D341Med (cell line): ENCODE measurements around the gene MRAS.
"Not testable (repeated sequence)": the region's sequence is repeated elsewhere in the genome, so short reads cannot be mapped to it uniquely, and the experiment has no call there.

Experiments used
- DNase-seq: peaks from one replicate; pipeline ENCODE4 v3.0.0; 2012; ENCODE audit warnings: low spot score

The MRAS gene

DNA sequence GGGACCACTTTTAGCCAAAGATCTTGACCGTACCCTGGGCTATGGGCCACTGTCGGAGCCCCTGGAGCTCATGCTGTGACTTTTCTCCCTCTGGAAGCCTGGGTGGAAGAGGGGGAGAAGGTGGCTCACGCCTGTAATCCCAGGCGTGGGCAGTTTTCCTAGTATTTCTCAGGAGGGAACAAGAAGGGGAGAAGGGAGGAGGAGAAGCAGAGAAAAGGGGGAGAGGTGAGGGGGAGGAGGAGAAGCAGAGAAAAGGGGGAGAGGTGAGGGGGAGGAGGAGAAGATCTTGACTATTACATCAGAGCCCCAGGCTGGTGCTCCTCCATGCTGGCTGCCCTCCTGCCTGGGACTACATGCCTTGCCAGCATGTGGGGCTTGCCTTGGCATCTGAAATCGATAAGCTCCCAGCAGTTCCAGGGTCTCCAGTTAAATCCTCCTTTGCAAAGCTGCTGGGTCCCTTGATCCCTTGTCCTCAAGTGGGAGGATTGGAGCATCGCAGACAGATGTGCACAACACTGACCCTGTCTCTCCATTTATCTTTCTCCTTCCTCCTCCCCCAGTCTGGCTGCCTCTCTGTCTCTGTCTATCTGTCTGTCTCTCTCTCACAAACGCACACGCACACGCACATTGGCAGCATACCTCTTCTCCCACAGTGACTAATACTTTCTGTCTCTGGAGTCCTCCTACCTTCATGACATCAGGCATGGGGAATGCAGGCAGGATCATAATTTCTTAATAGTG, 41.6 kb downstream of the MRAS start:
- DNase-seq, result no peak

DNA sequence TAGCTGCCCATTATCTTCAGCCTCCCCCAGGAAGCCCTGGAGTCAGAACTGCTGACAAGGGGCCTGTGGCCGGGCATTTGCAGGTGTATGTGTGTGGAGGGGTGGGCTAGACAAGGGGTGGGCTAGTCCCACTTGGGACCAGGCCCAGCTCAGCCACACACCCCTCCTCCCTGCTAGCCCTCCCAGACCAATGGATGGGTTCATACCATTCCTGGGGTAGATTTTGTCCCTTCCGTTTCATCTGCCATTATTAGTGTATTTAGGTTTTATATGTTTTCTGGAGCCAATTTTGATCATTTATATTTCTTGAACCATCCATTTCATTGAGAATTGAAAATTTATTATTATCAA, 42.2 kb downstream of the MRAS start:
- DNase-seq, result no peak

DNA sequence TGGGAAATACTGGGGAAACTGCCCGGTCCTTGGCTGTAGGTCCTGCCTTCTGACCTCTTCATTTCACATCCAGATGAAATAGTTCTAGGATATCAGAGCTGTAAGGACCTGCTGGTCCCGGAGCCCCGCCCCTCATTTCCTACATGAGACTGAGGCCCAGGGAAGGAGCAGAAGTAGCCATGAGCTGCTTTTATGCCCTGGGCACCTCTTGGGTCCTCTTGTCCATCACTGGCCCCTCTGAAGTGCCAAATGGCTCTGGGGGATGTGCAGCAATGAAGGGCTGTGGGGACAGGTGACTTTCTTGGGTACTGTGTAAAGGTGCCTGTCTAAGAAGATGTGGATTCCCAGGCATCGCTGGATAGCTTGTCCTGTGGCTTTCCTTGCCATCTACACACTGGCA, 45.8 kb downstream of the MRAS start:
- peak; percentile 14 for DNase-seq

DNA sequence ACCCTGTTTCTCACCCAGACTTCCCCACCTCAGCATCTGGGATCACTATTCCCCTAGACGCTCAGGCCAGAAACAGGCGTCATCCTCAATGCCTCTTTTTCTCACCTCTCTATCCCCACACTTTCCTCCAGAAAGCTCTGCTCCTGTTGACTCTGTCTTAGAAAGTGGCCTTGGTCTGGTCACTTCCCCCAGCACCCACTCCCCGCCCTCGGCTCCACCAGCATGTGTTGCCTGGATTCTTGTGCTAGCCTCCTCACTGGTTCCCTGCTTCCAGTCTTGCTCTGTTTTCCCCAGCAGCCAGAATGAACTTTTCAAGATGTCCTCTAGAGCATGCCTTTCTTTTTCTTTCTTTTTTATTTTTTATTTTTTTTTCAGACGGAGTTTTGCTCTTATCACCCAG, 46.3 kb downstream of the MRAS start:
- DNase-seq, result peak; percentile 18

DNA sequence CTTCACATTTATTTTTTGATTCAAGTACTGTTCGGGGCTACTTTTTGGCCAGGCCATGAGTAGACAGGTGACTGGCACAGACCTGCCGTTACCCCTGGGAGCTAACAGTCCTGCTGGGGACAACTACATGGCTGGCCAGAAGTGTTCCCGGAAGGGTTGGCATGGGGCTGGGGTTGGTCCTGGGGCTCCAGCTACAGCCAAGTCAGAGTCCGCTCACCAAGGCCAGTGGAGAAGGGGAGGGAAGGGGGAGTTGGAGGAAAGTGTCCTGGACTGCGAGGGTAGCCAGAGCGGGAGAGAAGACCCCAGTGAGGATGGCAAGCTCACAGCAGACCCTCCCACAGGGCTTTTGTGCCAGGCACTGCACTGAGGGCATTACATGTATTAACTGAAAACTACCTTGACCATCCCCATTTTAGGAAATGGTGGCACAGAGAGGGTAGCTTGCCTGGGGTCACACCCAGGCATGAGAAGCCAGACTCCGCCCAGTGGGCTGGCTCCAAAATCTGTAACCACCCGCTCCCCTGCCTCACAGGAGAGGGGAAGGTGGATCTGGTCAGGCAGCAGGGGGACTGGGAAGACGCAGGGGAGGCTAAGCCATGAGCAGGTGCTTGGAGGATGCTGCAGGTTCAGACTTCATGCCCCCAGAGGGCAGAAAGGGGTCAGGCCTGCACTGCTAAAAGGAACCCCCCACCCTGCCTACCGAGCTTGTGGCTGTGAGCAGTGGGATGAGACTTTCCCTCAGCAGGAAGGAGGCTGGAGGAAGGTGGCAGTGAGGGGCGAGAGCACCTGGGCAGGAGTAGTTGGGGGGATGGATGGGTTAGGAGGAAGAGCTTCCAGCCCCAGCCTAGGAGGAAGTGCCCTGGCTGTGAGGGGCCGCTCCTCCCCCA, 47.7 kb downstream of the MRAS start:
- peak; percentile 21 for DNase-seq

DNA sequence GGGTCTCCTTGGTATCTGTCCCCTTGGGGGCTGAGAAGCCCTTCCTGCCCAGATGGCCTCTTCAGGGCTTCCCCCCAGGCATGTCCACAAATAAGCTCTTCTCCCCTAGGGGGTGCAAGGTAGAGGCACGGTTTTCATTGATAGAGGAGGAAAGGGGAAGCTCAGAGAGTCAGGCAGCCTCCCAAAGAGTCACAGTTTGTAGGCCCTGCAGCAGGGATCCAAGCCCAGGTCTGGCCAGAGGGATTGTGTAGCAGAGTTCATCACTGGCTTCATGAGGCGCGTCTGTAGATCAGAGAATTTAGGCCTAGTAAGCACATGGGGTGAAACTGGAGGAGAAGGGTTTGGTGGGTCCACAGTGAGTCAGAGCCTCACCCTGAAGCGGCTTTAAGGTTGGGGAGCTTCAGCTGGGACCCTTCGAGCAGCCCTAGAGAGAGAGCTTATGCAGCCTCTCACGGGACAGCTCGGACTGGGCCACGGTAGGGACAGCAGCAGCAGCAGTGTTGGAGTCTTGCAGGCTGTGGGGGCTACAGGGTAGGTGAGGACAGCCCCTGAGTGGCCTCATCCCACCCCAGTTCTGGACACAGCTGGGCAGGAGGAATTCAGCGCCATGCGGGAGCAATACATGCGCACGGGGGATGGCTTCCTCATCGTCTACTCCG, 48.5 kb downstream of the MRAS start:
- peak; percentile 20 for DNase-seq

DNA sequence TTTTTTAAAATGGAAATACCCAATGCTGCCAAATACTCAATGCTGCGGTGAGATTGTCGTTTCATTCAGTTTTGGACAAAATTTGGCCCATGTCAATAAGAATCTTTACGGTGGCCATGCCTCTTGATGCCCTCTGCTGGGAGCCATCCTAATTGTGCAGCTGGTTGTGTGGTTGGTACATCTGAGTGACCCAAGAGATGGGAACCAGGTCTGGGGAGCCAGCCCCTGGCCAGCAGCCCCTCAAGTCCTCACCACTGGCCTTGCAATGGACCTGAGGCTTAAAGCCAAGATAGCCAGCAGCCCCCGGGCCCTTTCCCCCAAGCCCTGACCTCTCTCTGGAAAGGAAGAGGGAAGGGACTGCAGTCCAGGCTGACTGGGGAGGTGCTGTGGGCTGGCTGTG, 49.6 kb downstream of the MRAS start:
- DNase-seq, result no peak

DNA sequence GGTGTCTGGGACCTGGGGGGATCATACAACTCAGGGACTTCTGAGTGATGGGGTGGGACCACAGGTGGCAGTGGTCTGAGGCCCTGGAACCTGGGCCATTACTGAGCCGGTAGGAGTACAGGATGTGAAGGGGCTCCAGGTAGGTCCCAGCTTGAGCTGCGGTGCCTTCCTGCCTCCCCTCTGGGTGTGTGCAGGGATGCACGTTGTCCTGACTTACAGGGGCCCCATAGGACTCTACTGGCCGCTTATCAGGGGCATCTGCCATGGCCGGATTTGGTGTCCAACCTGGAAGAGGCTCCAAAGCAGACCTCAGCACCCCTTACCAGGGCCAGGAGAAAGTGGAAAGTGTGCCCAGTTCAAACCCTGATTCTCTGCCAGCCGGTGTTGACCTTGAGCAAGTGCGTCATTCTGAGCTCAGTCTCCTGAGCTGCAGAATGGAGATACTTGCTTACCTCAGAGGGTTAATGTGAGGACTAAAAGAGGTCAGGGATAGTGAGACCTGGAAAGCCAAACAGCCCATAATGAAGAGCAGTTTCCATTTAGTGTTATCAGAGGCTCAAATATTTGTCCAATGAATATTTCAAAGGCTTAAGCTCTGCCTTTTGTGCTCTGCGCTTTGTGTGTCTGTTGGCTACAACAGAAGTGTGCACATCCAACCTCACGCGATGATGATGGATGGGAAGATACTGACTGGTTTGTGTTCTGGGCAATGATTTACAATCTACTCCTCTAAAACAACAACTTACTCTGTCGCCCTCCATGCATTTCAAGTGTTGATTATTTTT, 50.6 kb downstream of the MRAS start:
- no peak for DNase-seq

DNA sequence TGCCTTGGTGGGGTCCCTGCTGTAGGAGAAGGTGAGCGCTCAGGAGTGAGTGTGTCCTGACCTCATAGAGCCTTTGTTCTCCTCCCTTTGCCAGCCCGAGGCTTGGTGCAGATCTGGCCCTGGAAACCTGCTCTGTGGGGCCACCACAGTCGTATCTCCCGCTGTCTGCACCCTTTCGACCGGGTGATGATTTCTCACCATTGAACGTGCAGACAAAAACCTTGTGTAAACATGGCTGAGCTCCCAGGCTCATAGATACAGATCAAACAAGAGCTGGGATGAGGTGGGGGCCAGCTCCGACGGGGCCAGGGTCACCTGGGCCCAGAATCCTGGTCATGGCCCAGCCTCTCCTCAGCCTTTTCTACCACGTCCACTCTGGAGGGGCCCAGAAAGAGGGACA, 51.4 kb downstream of the MRAS start:
- DNase-seq, result no peak

DNA sequence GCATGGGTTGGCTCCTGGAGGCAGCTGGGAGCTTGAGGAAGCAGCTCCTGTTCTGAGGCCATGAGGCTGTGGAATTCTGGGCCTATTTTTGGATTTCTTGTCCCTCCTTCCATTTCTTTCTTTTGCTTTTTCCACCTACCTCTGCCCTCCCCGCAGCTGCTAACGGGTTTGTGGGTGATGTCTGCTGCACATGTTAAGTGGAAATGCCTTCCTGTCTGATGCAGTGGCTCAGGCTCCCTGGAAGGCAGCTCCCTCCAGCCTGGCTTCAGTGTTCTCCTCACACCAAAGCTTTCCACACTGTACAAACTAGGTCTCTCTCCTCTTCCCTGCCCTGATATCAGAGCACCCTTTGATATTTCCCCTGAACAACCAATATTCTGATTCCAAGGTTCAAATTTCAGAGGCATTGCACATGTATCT, 52.3 kb downstream of the MRAS start:
- DNase-seq, result no peak

DNA sequence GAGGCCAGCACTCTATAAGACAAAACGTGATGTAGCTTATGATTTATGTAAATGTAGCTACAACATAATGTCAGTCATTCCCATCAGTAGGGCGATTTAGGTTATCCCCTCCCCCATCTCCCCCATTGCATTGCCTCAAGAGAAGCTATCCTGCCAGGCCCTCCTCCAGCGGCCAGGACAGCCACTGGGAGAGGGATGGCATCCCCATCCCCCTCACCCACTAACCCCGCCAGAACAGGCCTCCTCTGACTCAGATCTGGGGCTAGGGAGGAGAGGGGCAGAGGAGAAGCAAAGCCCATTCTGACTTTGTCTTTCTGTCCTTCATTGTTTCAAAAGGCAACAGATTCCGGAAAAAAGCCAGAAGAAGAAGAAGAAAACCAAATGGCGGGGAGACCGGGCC, 53.5 kb downstream of the MRAS start:
- DNase-seq, result no peak

DNA sequence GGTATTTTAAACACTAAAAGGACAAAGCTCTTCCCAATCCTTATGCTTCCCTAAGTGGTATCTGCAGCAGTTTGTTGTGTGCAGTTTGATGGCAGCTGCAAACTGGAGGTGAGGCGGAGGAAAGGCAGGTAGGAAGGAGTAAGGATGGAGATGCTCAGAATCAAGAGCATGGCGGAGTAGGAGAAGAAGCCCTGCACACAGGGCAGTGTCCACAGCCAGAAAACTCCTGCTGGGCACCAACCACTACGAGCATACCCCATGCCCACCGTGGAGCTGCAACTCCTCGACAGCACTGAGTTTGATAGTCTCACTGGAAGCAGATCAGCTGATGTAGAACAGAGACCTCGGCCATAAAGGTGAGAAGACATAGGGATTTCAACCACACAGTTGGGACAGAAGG, 55.7 kb downstream of the MRAS start:
- no peak for DNase-seq

DNA sequence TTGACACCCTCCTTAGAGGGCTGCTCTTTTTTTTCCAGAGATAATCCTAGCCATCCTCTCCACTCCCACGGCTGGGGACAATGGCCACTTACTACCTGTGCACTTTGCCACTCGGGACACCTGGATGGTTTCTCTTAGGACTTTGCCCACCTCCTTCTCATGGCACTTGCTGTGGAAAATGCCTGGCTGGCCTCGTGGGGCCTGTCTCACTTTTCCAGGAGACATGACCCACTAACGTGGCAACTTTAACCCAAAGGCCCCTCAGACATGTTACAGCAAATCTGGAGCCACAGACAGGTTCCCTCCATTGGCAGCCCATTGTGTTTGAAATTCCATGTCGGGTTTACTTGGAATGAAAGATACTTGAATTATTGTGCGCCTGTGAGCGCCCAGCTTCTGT, 56.6 kb downstream of the MRAS start:
- DNase-seq, result no peak

DNA sequence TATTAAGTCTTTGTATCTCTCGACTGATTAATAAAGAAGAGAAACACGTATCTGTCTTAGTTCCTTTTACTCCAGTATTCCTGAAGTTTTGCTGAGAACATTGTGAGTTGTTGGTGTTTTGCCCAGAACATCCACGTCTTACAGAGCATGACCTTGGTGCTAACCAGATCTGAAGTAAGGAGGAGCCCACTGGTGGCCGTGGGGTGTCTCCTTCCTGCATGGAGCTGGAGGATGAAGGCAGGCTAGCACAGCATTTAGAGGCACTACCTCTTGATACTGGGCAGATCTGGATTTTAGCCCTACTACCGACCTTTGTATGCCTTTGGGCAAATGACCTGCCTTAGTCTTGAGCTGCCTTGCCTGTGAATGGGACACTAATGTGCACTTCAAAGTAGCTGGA, 57.1 kb downstream of the MRAS start:
- no peak for DNase-seq

DNA sequence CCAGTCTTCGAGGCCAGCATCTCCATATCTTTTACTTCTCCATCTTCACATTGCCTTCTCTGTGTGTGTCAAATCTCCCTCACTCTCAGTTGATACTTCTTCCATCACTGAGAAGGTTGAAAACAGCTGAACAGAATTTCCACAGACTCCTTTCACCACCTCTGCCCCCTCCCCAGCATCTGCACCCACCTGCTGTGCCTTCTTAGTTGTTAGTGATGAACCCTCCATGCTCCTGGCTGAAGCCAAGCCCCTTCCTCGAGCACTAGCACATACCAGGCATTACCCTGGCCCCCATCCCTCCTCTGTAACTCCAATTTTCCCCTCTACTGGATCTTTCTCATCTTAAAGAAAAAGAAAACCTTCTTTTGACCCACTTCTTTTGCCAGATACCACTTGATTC, 58.2 kb downstream of the MRAS start:
- DNase-seq, result no peak

DNA sequence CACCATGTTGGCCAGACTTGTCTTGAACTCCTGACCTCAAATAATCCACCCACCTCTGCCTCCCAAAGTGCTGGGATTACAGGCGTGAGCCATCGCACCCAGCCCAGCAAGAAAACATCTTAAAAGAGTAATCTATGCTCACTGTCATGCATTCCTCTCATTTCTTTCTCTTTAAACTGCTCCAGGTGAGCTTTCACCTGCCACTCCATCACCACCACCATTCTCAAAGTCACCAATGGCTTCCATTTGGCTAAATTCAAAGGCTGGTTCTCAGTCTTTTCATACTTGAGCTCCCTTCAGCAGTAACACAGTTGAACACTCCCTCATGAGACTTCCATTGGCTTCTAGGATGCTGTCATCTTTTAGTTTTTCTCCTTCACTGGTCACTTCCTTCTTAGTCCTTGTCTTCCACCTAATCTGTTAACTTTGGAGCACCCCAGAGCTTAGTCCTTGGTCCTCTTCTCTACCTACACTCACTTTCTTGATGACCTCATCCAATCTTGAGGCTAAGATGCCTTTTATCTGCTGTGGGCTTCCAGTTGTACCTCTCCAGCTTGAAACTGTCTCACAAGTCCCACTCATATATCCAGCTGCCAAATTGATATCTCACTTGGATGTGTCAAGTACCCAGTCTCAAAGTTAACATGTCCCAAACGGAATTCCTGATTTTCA, 59.0 kb downstream of the MRAS start:
- DNase-seq, result no peak

DNA sequence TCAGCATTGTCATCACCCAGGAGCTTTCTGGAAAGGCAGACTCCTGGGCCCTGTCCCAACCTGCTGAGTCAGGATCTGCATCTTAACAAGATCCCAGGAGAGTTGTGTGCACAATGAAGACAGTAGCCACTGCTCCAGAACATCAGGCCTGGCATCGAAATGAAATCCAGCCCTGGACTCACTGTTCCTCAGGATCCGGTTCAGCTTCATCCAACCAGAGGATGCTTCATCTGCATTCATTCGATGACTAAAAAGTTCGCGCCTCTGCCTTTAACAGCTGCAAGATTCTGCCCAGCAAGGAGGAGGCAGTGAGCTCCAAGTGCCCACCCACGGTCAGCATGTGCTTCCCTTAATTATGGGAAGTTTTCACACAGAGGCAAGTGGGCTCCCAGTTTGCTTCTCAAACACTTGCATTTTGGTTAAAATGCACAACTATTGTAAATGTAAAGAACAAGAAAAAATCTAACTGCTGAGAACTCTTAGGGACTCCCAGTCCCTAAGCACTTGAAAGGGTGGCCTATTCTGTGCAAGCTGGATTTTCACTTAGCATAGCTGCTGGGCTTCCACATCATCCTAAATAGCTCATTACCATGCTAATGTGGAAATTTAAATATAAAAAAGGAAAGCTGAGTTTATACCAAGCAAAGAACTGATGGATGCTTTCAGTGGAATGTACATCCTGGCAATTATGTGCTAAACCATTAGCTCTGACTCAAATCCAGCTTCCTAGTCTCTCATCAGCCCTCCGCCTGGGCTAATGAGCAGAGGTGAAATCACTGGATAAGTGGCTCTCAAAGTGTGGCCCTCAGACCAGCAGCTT, 60.6 kb downstream of the MRAS start:
- no peak for DNase-seq

DNA sequence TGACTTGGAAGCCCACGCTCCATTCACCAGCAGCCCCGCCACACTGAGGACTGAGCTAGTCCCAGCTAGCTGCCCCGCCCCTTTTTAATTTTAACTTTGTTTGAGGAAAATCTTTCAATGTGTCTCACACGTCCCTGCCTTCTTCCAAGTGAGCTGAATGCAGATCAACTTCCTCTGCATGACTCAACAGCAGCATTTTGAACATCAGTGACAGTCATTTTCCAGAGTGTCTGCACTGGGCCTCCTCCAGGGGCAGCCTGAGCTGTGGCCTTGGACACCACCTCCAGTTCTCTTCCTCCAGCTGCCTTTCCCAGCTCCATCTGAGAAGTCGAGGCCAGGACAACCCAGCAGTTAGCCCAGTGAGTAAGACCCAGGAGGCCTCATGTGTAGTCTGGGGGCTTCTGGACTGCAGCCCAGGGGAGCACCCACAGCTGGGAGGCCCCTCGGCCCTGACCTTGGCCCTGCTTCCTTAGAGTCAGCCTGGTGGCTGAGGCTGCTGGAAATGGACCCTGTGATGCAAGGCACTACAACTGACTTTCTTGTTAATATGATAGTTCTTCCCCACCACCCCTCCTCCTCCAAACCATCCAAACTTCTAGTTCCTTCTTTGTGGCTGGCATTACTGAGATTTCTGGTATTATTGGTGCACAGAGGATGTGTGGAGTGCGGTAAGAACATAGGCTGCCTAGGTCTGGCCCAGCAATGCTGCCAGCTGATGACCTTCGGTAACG, 64.6 kb downstream of the MRAS start:
- DNase-seq, result no peak

DNA sequence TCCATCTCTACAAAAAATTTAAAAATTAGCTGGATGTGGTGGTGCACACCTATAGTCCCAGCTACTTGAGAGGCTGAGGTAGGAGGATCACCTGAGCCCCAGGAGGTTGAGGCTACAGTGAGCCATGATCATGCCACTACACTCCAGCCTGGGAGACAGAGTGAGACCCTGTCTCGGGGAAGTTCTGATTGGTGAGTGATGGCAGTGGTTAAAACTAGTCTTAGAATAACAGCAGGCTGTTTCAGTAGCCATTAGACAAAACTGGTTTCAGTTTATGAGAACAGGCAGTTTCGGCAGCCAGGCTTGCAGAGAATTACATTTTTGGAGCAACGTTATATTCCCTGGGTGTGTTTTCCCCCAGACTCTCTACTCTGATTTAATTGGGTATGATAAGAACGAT, 67.9 kb downstream of the MRAS start:
- not testable (repeated sequence) for DNase-seq

DNA sequence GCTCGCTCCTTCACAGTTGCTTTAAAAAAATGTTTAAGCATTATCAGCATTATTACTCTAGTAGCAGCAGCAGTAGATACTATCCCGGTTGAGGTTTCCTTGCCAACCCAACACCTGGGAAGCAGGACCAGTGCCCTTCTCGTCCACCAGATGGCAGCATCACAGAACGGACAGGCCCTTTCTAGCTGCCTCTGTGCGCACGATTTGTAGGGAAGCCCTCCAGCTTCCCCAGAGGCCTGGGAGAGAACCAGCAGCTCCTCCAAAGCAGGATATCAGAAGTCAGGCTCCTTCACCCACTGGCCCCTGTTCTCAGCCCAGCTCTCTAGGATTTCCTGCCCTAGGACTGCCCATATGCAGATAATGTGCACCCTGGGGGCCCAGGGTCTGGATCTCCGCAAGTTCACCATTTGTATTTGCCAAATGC, 69.2 kb downstream of the MRAS start:
- peak; percentile 89 for DNase-seq
